IMR-90 (cell line): ENCODE measurements around the gene MYCBPAP. TPM values are rescaled to one million over a fixed set of nuclear protein-coding genes. Genes with fewer than 3 reads are reported as not detected.

Experiments used
- ATAC-seq: fragments of 200-7000 bp; cut with Tn5 transposase; 2 replicates; pipeline ENCODE4 v1.9.1; 2020; ENCODE audit warnings: low read depth, mild to moderate bottlenecking, moderate library complexity
- BruUV-seq: library from RNA; stranded (reverse); fragments of 400-500 nt; replicated peaks from 2 replicates; lab custom pipeline; 2021; lab: Mats Ljungman, UMichigan
- CTCF ChIA-PET: fragments of 300-600 bp; formaldehyde crosslinking; extraction: SDS; loops from one replicate; lab custom pipeline; 2021; ENCODE audit warnings: antibody characterized with exemption; lab: Yijun Ruan, JAX
- POLR2A ChIA-PET: fragments of 300-600 bp; sonication (Branson Sonifier 250); formaldehyde crosslinking; loops from one replicate; lab custom pipeline; 2022; ENCODE audit warnings: antibody characterized with exemption; ENCODE audit not compliant: unreplicated experiment; lab: Charles Lee
- DNase-seq: peaks from one replicate; pipeline ENCODE4 v3.0.0; 2013
- H2AFZ ChIP-seq: replicated peaks from 2 replicates; pipeline ENCODE3; 2013; ENCODE audit warnings: low read length, mild to moderate bottlenecking; ENCODE audit not compliant: poor library complexity
- H2AK5ac ChIP-seq: 2 replicates; pipeline ENCODE4 v1.6.1; 2013; ENCODE audit warnings: low read depth, low read length, inconsistent platforms
- H2AK9ac ChIP-seq: replicated peaks from 2 replicates; pipeline ENCODE3; 2013; ENCODE audit warnings: mild to moderate bottlenecking, low read depth, low read length, moderate library complexity; ENCODE audit not compliant: poor library complexity
- H2BK120ac ChIP-seq: 2 replicates; pipeline ENCODE4 v1.6.1; 2013; ENCODE audit warnings: low read depth, low read length, inconsistent platforms
- H2BK15ac ChIP-seq: 3 replicates; pipeline ENCODE4 v1.6.1; 2013; ENCODE audit warnings: low read depth, low read length, inconsistent platforms
- H2BK20ac ChIP-seq: 2 replicates; pipeline ENCODE4 v1.6.1; 2013; ENCODE audit warnings: low read depth, mild to moderate bottlenecking, inconsistent platforms, low read length, moderate library complexity
- H2BK5ac ChIP-seq: 2 replicates; pipeline ENCODE4 v1.6.1; 2013; ENCODE audit warnings: mild to moderate bottlenecking, low read depth, low read length, inconsistent platforms; ENCODE audit not compliant: poor library complexity, severe bottlenecking
- H3K14ac ChIP-seq: replicated peaks from 2 replicates; pipeline ENCODE4 v1.6.1; 2013; ENCODE audit warnings: low read depth, low read length, inconsistent platforms
- H3K18ac ChIP-seq: 2 replicates; pipeline ENCODE4 v1.6.1; 2013; ENCODE audit warnings: low read depth, low read length, control low read depth
- H3K23ac ChIP-seq: 2 replicates; pipeline ENCODE4 v1.6.1; 2013; ENCODE audit warnings: low read depth, low read length, inconsistent platforms
- H3K27ac ChIP-seq: 2 replicates; pipeline ENCODE4 v1.5.1; 2013; ENCODE audit warnings: mild to moderate bottlenecking, control low read depth, low read length; ENCODE audit not compliant: insufficient read depth
- H3K27me3 ChIP-seq: 2 replicates; pipeline ENCODE4 v1.6.1; 2013; ENCODE audit warnings: low read length; ENCODE audit not compliant: control insufficient read depth, insufficient read depth
- H3K36me3 ChIP-seq: 2 replicates; pipeline ENCODE4 v1.6.1; 2013; ENCODE audit warnings: low read length, mixed read lengths; ENCODE audit not compliant: control insufficient read depth, insufficient read depth
- H3K4ac ChIP-seq: 2 replicates; pipeline ENCODE4 v1.6.1; 2013; ENCODE audit warnings: low read depth, low read length, inconsistent platforms
- H3K4me1 ChIP-seq: 2 replicates; pipeline ENCODE4 v1.6.1; 2013; ENCODE audit warnings: low read length, mixed read lengths; ENCODE audit not compliant: control insufficient read depth, insufficient read depth
- H3K4me2 ChIP-seq: 2 replicates; pipeline ENCODE4 v1.6.1; 2013; ENCODE audit warnings: low read depth, mild to moderate bottlenecking, control low read depth, low read length, moderate library complexity
- H3K4me3 ChIP-seq: 2 replicates; pipeline ENCODE4 v1.5.1; 2013; ENCODE audit warnings: low read depth, mild to moderate bottlenecking, control low read depth, low read length, moderate library complexity; ENCODE audit not compliant: insufficient read depth
- H3K56ac ChIP-seq: 2 replicates; pipeline ENCODE4 v1.6.1; 2013; ENCODE audit warnings: low read length, inconsistent platforms; ENCODE audit not compliant: insufficient read depth; ENCODE audit errors: extremely low read depth
- H3K79me1 ChIP-seq, 2 experiments: 2 replicates each; pipeline ENCODE4 v1.6.1; 2013; ENCODE audit warnings: low read length in 2 of 2, inconsistent platforms in 1 of 2, low read depth in 1 of 2
- H3K9ac ChIP-seq: 2 replicates; pipeline ENCODE4 v1.6.1; 2013; ENCODE audit warnings: low read depth, low read length, control low read depth
- H3K9me1 ChIP-seq: 2 replicates; pipeline ENCODE4 v1.6.1; 2013; ENCODE audit warnings: low read length, inconsistent platforms; ENCODE audit not compliant: insufficient read depth
- H3K9me3 ChIP-seq: 2 replicates; pipeline ENCODE4 v1.6.1; 2013; ENCODE audit warnings: low read length; ENCODE audit not compliant: control insufficient read depth, insufficient read depth
- H4K20me1 ChIP-seq: 2 replicates; pipeline ENCODE4 v1.6.1; 2013; ENCODE audit warnings: low read length, inconsistent platforms; ENCODE audit not compliant: insufficient read depth
- H4K5ac ChIP-seq: 2 replicates; pipeline ENCODE4 v1.6.1; 2013; ENCODE audit warnings: mild to moderate bottlenecking, low read depth, low read length, control low read depth
- H4K8ac ChIP-seq, 2 experiments: 2 replicates each; pipeline ENCODE4 v1.6.1; 2013; ENCODE audit warnings: low read depth in 2 of 2, low read length in 2 of 2, control low read depth in 1 of 2, inconsistent platforms in 1 of 2
- H4K91ac ChIP-seq: 2 replicates; pipeline ENCODE4 v1.6.1; 2013; ENCODE audit warnings: low read depth, low read length, inconsistent platforms; ENCODE audit not compliant: insufficient read depth
- BHLHE40 ChIP-seq: fragments of 150-350 bp; IDR thresholded peaks from 2 replicates; pipeline ENCODE4 v1.6.1; 2016; ENCODE audit warnings: mild to moderate bottlenecking, low read depth, low read length
- CHD1 ChIP-seq: IDR thresholded peaks from 2 replicates; pipeline ENCODE4 v1.6.1; 2012; ENCODE audit warnings: low read depth, low read length, improper control_type of control experiment
- FOS ChIP-seq: fragments of 150-350 bp; IDR thresholded peaks from 2 replicates; pipeline ENCODE4 v1.6.1; 2016; ENCODE audit warnings: low read depth, low read length
- NFE2L2 ChIP-seq: fragments of 150-350 bp; IDR thresholded peaks from 2 replicates; pipeline ENCODE4 v1.6.1; 2016; ENCODE audit warnings: low read depth, mild to moderate bottlenecking, low read length
- RAD21 ChIP-seq: IDR thresholded peaks from 2 replicates; pipeline ENCODE4 v1.6.1; 2012; ENCODE audit warnings: low read length, improper control_type of control experiment
- RFX5 ChIP-seq: IDR thresholded peaks from 2 replicates; pipeline ENCODE4 v1.8.0; 2012; ENCODE audit warnings: low read depth, mild to moderate bottlenecking, low read length, moderate library complexity
- SMC3 ChIP-seq: fragments of 150-350 bp; IDR thresholded peaks from 2 replicates; pipeline ENCODE4 v1.6.1; 2016; ENCODE audit warnings: low read depth, mild to moderate bottlenecking, antibody characterized with exemption, low read length, moderate library complexity
- WGBS, 2 experiments: methylation state at CpG; one replicate each; pipeline versions ENCODE4 v1.1.5 to v1.1.7; 2013; ENCODE audit warnings: missing lambda C conversion rate in 2 of 2; ENCODE audit not compliant: insufficient read length in 1 of 2; ENCODE audit errors: extremely low coverage in 2 of 2; 5-methylcytosine and 5-hydroxymethylcytosine counted together
- dilution Hi-C: fragments of 300-500 bp; cut with HindIII; formaldehyde crosslinking; loops from one replicate; pipeline ENCODE4 v1.14.3; 2018; ENCODE audit warnings: low sequenced_read_pairs; ENCODE audit not compliant: unreplicated experiment
- in situ Hi-C: fragments of 300-500 bp; cut with MboI; formaldehyde crosslinking; loops from 3 replicates; pipeline ENCODE4 v1.14.3; 2019; ENCODE audit warnings: low sequenced_read_pairs, inconsistent platforms, mixed read lengths
- intact Hi-C: fragments of 100-400 bp; cut with micrococcal nuclease; formaldehyde crosslinking; loops from 2 replicates; pipeline ENCODE4 v1.10.0; 2022
- polyA plus RNA-seq, 3 experiments: library from polyadenylated mRNA; depleted of rRNA; stranded (reverse); fragments of >200 nt; gene quantifications; 2 replicates each; pipeline ENCODE4 v1.2.3, GENCODE V29; 2012; ENCODE audit warnings: low replicate concordance in 1 of 3
- total RNA-seq: library from RNA; depleted of rRNA; stranded (reverse); fragments of >200 nt; gene quantifications from 2 replicates; pipeline ENCODE4 v1.2.3, GENCODE V29; 2012
- TF ChIP-seq, protein P1 (sequence below): fragments of 150-350 bp; IDR thresholded peaks from 2 replicates; pipeline ENCODE4 v1.6.1; 2017; ENCODE audit warnings: mild to moderate bottlenecking, antibody characterized with exemption, low read length, low read depth
- TF ChIP-seq, protein P2 (sequence below): fragments of 150-350 bp; IDR thresholded peaks from 2 replicates; pipeline ENCODE4 v1.6.1; 2016; ENCODE audit warnings: low read depth, mild to moderate bottlenecking, low read length, moderate library complexity, borderline replicate concordance
- TF ChIP-seq, protein P3 (sequence below): conservative IDR thresholded peaks from 2 replicates; pipeline ENCODE4 v1.5.1; 2012; ENCODE audit warnings: mild to moderate bottlenecking, low read depth, low read length, improper control_type of control experiment

Gene MYCBPAP
- total and polyA plus RNA-seq, 2 of the 4 experiments (the other 2 are of a cell fraction), result 0.17 to 0.18 TPM

DNA sequence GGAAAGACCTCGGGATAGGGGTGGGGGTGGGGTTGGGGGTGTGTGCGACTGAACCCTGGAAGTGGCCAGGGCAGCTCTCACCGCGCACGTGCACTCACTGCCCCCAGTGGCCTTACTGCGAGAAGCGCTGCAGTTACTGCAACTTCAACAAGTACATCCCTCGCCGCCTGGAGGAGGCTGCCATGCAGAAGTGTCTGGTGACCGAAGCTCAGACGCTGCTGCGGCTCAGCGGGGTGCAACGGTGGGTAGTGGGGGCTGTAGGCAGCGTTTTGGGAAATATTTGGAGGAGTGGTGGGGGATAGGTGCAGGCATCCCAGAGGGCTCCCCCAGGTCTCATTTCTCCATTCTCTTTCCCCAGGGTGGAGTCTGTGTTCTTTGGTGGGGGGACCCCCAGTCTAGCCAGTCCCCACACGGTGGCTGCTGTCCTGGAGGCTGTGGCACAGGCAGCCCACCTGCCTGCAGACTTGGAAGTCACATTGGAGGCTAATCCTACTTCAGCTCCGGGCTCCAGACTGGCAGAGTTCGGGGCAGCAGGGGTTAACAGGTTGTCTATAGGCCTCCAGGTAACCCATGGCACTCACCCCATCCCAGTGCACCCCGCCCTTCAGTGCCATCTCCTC, 28.6 kb upstream of the MYCBPAP start (continued):
- TF ChIP-seq, protein P1, sequence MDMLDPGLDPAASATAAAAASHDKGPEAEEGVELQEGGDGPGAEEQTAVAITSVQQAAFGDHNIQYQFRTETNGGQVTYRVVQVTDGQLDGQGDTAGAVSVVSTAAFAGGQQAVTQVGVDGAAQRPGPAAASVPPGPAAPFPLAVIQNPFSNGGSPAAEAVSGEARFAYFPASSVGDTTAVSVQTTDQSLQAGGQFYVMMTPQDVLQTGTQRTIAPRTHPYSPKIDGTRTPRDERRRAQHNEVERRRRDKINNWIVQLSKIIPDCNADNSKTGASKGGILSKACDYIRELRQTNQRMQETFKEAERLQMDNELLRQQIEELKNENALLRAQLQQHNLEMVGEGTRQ, result 0 out of 2 replicates have a peak, but pooled peaks have one; percentile 8
- peak; percentile 31 for TF ChIP-seq RAD21
- TF ChIP-seq CHD1, result no peak

DNA sequence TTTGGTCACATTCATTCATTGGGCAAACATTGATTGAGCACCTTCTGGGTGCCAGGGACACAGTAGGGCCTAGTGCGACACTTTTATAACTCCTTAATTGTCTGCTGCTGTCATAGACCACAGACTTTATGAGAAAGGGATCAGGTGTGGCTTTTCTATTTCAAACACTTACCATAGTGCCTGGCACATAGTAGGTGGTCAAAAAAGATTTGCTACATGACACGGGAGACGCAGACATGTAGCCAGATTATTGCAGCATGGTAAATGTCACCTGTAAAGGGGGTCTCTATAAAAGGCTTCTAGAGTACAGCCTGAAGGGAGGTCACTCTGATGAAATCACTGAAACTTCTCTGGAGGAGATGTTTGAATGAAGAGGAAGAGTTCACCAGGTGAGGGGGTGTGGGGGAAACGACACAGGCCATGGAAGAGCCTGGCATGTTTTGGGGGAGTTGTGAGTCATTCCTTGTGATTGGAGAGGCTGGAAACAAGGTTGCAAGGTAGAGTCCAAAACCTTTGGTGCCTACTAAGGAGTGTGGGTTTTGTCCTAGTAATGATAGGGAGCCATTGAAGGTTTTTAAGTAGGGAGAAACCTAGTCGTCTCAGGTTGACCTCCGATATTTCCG, 28.0 kb upstream of the MYCBPAP start:
- DNase-seq (no peak), ATAC-seq (no peak)
- H3K79me1 ChIP-seq, result peaks cover 11 to 32% of the 10 kb centered on the region in 2 experiments; a peak in 3 of 4 replicates
- in situ Hi-C loops (loop anchor here (10.0 kb wide), 1 partner anchor 215 kb away; no protein-coding TSS in a partner anchor), dilution Hi-C loops (no loop called here), intact Hi-C loops (loop anchor here (5.0 kb wide), 1 partner anchor 362 kb away; no protein-coding TSS in a partner anchor)
- no peak overlapping the region for H3K27ac ChIP-seq
- CTCF ChIA-PET, result interaction anchor here (0.6 to 1.4 kb wide), 4 partner anchors 22 to 262 kb away, joined by 3 to 5 read pairs (median 4); no protein-coding TSS in a partner anchor
- H2BK20ac ChIP-seq, result no peak overlapping the region
- H3K4ac ChIP-seq, result no peak overlapping the region
- H3K36me3 ChIP-seq, result peaks cover 14% of the 10 kb centered on the region
- no peak overlapping the region for H3K18ac ChIP-seq
- POLR2A ChIA-PET, result no interaction called here
- H2AK5ac ChIP-seq, result peak overlapping the region; percentile 57
- H3K56ac ChIP-seq, result no peak overlapping the region
- peaks cover 7% of the 10 kb centered on the region; the same call in 1 of the 2 replicates for H3K9me1 ChIP-seq
- no peaks in the 10 kb centered on the region; the same call in 1 of the 2 replicates for H3K27me3 ChIP-seq
- no peak overlapping the region for H2BK120ac ChIP-seq
- H4K20me1 ChIP-seq, result peaks cover 8% of the 10 kb centered on the region; the same call in 1 of the 2 replicates
- no peak overlapping the region for H2AK9ac ChIP-seq
- BruUV-seq, result no TSS peak
- H3K23ac ChIP-seq, result no peak overlapping the region
- H4K91ac ChIP-seq, result no peak overlapping the region
- H2BK15ac ChIP-seq, result no peak overlapping the region
- WGBS, 2 experiments, result no CpG with 5 or more reads among the region's 7 CpGs
- H3K9me3 ChIP-seq, result no peaks in the 10 kb centered on the region
- H3K4me1 ChIP-seq, result peaks cover 4% of the 10 kb centered on the region
- H3K9ac ChIP-seq, result no peak overlapping the region
- TF ChIP-seq, protein P2, sequence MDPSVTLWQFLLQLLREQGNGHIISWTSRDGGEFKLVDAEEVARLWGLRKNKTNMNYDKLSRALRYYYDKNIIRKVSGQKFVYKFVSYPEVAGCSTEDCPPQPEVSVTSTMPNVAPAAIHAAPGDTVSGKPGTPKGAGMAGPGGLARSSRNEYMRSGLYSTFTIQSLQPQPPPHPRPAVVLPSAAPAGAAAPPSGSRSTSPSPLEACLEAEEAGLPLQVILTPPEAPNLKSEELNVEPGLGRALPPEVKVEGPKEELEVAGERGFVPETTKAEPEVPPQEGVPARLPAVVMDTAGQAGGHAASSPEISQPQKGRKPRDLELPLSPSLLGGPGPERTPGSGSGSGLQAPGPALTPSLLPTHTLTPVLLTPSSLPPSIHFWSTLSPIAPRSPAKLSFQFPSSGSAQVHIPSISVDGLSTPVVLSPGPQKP, result no peak
- TF ChIP-seq, protein P3, sequence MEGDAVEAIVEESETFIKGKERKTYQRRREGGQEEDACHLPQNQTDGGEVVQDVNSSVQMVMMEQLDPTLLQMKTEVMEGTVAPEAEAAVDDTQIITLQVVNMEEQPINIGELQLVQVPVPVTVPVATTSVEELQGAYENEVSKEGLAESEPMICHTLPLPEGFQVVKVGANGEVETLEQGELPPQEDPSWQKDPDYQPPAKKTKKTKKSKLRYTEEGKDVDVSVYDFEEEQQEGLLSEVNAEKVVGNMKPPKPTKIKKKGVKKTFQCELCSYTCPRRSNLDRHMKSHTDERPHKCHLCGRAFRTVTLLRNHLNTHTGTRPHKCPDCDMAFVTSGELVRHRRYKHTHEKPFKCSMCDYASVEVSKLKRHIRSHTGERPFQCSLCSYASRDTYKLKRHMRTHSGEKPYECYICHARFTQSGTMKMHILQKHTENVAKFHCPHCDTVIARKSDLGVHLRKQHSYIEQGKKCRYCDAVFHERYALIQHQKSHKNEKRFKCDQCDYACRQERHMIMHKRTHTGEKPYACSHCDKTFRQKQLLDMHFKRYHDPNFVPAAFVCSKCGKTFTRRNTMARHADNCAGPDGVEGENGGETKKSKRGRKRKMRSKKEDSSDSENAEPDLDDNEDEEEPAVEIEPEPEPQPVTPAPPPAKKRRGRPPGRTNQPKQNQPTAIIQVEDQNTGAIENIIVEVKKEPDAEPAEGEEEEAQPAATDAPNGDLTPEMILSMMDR, result no peak
- TF ChIP-seq RFX5 (no peak), BHLHE40 (no peak), FOS (no peak), CHD1 (no peak), RAD21 (no peak), SMC3 (no peak), NFE2L2 (no peak)
- H2BK5ac ChIP-seq, result no peak overlapping the region
- H3K4me3 ChIP-seq, result no peak overlapping the region
- no peak overlapping the region for H3K4me2 ChIP-seq
- no peak overlapping the region for H4K5ac ChIP-seq
- H4K8ac ChIP-seq, result no peak overlapping the region
- no peak overlapping the region for H3K14ac ChIP-seq
- H2AFZ ChIP-seq, result no peak overlapping the region
